PC-9 (cell line): Measurements from ENCODE around the gene MAPK10. TPM values are rescaled to one million over a fixed set of nuclear protein-coding genes. Genes with fewer than 3 reads are reported as not detected.
"Not testable (repeated sequence)": the region's sequence is repeated elsewhere in the genome, so short reads cannot be mapped to it uniquely, and the experiment has no call there.

ENCODE experiments used
- BruUV-seq: library from RNA; stranded (reverse); fragments of 400-500 nt; replicated peaks from 2 replicates; lab custom pipeline; 2021; lab: Mats Ljungman, UMichigan
- CTCF ChIA-PET: fragments of 300-600 bp; sonication (Branson Sonifier 250); formaldehyde crosslinking; loops from one replicate; lab custom pipeline; 2022; ENCODE audit warnings: antibody characterized with exemption; lab: Charles Lee
- POLR2A ChIA-PET: fragments of 300-600 bp; sonication (Branson Sonifier 250); formaldehyde crosslinking; loops from one replicate; lab custom pipeline; 2022; ENCODE audit warnings: antibody characterized with exemption; ENCODE audit not compliant: unreplicated experiment; lab: Charles Lee
- DNase-seq, 2 experiments: peaks; one replicate each; pipeline versions ENCODE4 v3.0.0 to v3.0.0-alpha.2; 2015 to 2022; ENCODE audit warnings: mixed read lengths in 1 of 2
- H2AFZ ChIP-seq: fragments of 200-600 bp; sonication (generic); 2 replicates; pipeline ENCODE4 v1.8.1; 2017; ENCODE audit warnings: antibody characterized with exemption
- H3F3A ChIP-seq: fragments of 200-600 bp; sonication (generic); 2 replicates; pipeline ENCODE4 v1.8.1; 2017; ENCODE audit warnings: antibody characterized with exemption, mild to moderate bottlenecking, low read depth; ENCODE audit not compliant: insufficient read depth
- H3K27ac ChIP-seq: fragments of 200-600 bp; sonication (generic); 2 replicates; pipeline ENCODE4 v1.6.1; 2016; ENCODE audit warnings: mixed run types
- H3K27me3 ChIP-seq: fragments of 200-600 bp; sonication (generic); 2 replicates; pipeline ENCODE4 v1.6.1; 2016; ENCODE audit warnings: low read depth, mixed run types; ENCODE audit not compliant: insufficient read depth
- H3K36me3 ChIP-seq: fragments of 200-600 bp; sonication (generic); 2 replicates; pipeline ENCODE4 v1.6.1; 2016; ENCODE audit warnings: low read depth, mixed run types
- H3K4me1 ChIP-seq: fragments of 200-600 bp; sonication (generic); replicated peaks from 2 replicates; pipeline ENCODE4 v1.6.1; 2016; ENCODE audit warnings: mixed run types; ENCODE audit not compliant: insufficient read depth
- H3K4me2 ChIP-seq: fragments of 200-600 bp; sonication (generic); 2 replicates; pipeline ENCODE4 v1.6.1; 2017; ENCODE audit warnings: mixed run types
- H3K4me3 ChIP-seq: fragments of 200-600 bp; sonication (generic); 2 replicates; pipeline ENCODE4 v1.6.1; 2016; ENCODE audit warnings: mixed run types
- H3K79me2 ChIP-seq: fragments of 200-600 bp; sonication (generic); 2 replicates; pipeline ENCODE4 v1.6.1; 2017; ENCODE audit warnings: low read depth, mixed run types
- H3K9me2 ChIP-seq: fragments of 200-600 bp; sonication (generic); 2 replicates; pipeline ENCODE4 v1.8.1; 2017; ENCODE audit warnings: mild to moderate bottlenecking; ENCODE audit not compliant: insufficient read depth
- H3K9me3 ChIP-seq: fragments of 200-600 bp; sonication (generic); 2 replicates; pipeline ENCODE4 v1.8.1; 2016; ENCODE audit warnings: low read depth; ENCODE audit not compliant: insufficient read depth
- H4K20me1 ChIP-seq: fragments of 200-600 bp; sonication (generic); 2 replicates; pipeline ENCODE4 v1.8.1; 2017; ENCODE audit not compliant: insufficient read depth
- CTCF ChIP-seq: fragments of 200-600 bp; sonication (generic); conservative IDR thresholded peaks from 2 replicates; pipeline ENCODE4 v1.6.1; 2017; ENCODE audit warnings: mixed run types, antibody characterized with exemption, mild to moderate bottlenecking, moderate library complexity
- EZH2 ChIP-seq: fragments of 200-600 bp; sonication (generic); IDR thresholded peaks from 2 replicates; pipeline ENCODE4 v1.8.0; 2017; ENCODE audit warnings: antibody characterized with exemption, low read depth
- intact Hi-C: fragments of 100-400 bp; cut with micrococcal nuclease; formaldehyde crosslinking; loops from one replicate; pipeline ENCODE4 v1.10.0; 2022; ENCODE audit not compliant: unreplicated experiment
- total RNA-seq: library from RNA; stranded (reverse); gene quantifications from 2 replicates; pipeline ENCODE4 v1.2.3, GENCODE V29; 2021

MAPK10 gene
- total RNA-seq, 1 experiment from 2014 or later = 4.2 TPM

- CTCF ChIA-PET = no interaction called here
- Histone ChIP-seq H3F3A (no peaks in the 10 kb centered on the region), H3K36me3 (no peaks in the 10 kb centered on the region), H3K9me2 (no peaks in the 10 kb centered on the region), H3K27me3 (no peaks in the 10 kb centered on the region), H3K4me1 (no peaks in the 10 kb centered on the region), H2AFZ (no peak overlapping the region), H3K9me3 (no peaks in the 10 kb centered on the region), H3K4me2 (no peak overlapping the region), H3K4me3 (no peak overlapping the region), H4K20me1 (no peaks in the 10 kb centered on the region), H3K27ac (no peak overlapping the region), H3K79me2 (no peaks in the 10 kb centered on the region)
- no peak for DNase-seq
- no TSS peak for BruUV-seq
- POLR2A ChIA-PET = no interaction called here
- TF ChIP-seq EZH2 = no peak
- no peak for TF ChIP-seq CTCF
- intact Hi-C loops = loop anchor here (5.0 kb wide), 1 partner anchor 77 kb away; no protein-coding TSS in a partner anchor
Measured at GRCh38 chr4:85965529-85965928, 394.3 kb downstream of the MAPK10 start.

DNA sequence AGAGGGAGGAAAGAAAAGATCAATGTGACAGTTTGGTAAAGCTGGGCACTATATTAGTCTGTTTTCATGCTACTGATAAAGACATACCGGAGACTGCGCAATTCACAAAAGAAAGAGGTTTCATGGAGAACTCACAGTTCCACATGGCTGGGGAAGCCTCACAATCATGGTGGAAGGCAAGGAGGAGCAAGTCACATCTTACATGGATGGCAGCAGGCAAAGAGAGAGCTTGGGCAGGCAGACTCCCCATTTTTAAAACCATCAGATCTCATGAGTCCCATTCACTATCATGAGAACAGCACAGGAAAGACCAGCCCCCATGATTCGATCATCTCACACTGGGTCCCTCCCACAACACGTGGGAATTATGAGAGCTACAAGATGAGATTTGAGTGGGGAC lies 394.8 kb downstream of the MAPK10 start:
- H3K27me3 ChIP-seq, POLR2A ChIA-PET, H4K20me1 ChIP-seq, H3K4me2 ChIP-seq, H2AFZ ChIP-seq, H3K9me3 ChIP-seq, DNase-seq, H3K9me2 ChIP-seq, H3K4me3 ChIP-seq, H3K79me2 ChIP-seq, CTCF ChIA-PET, H3F3A ChIP-seq, BruUV-seq, H3K4me1 ChIP-seq, H3K36me3 ChIP-seq, H3K27ac ChIP-seq: not testable (repeated sequence)
- intact Hi-C loops = loop anchor here (5.0 kb wide), 1 partner anchor 77 kb away; no protein-coding TSS in a partner anchor

DNA sequence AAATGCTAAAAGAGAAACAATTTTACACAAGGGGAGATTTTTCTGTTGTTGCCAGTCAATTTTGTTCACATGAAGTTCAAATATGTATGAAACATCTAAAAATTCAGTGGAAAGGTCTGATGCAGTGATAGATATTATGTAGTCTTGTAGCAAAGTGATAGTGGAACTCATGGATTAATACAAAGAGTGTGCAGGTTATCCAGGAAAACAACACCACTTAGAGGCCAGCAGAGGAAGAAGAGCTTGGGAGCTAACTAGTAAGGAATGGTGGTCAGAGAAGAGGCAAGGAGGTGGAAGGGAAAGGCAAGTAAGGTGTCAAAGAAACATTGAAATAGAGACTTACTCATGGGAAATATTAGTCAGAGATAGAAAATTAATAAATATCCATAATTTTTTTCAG lies 395.6 kb downstream of the MAPK10 start:
- H3K4me1 ChIP-seq = no peaks in the 10 kb centered on the region
- H3K36me3 ChIP-seq = no peaks in the 10 kb centered on the region
- intact Hi-C loops = no loop called here
- no peak overlapping the region for H3K4me2 ChIP-seq
- POLR2A ChIA-PET = no interaction called here
- no peak for DNase-seq
- H3K9me3 ChIP-seq = no peaks in the 10 kb centered on the region
- H2AFZ ChIP-seq = no peak overlapping the region
- no TSS peak for BruUV-seq
- H3F3A ChIP-seq = no peaks in the 10 kb centered on the region
- no peaks in the 10 kb centered on the region for H3K27me3 ChIP-seq
- no peaks in the 10 kb centered on the region for H3K79me2 ChIP-seq
- CTCF ChIA-PET = no interaction called here
- H3K9me2 ChIP-seq = no peaks in the 10 kb centered on the region
- no peak overlapping the region for H3K4me3 ChIP-seq
- no peaks in the 10 kb centered on the region for H4K20me1 ChIP-seq
- no peak overlapping the region for H3K27ac ChIP-seq
- TF ChIP-seq EZH2 = no peak
- TF ChIP-seq CTCF = no peak

GRCh38 chr4:85963231-85963630 lies 396.6 kb downstream of the MAPK10 start:
- ChIA-PET CTCF (no interaction called here), POLR2A (no interaction called here)
- Histone ChIP-seq H3K27ac (no peak overlapping the region), H3K9me2 (no peaks in the 10 kb centered on the region), H3K79me2 (no peaks in the 10 kb centered on the region), H3K36me3 (no peaks in the 10 kb centered on the region), H3K4me3 (no peak overlapping the region), H3K27me3 (no peaks in the 10 kb centered on the region), H4K20me1 (no peaks in the 10 kb centered on the region), H2AFZ (no peak overlapping the region), H3K9me3 (no peaks in the 10 kb centered on the region), H3K4me2 (no peak overlapping the region), H3K4me1 (no peaks in the 10 kb centered on the region), H3F3A (no peaks in the 10 kb centered on the region)
- intact Hi-C loops = no loop called here
- no peak for DNase-seq
- no TSS peak for BruUV-seq
- TF ChIP-seq EZH2 (no peak), CTCF (no peak)
